Uterus (tissue), 2 donors: ENCODE data around the gene ZNF579.

Experiments
- CTCF ChIP-seq, 4 experiments: fragments of 200-600 bp in 2 of 4; fragments of 450-650 bp in 2 of 4; sonication (generic) in 2 of 4; IDR thresholded peaks; one replicate each; pipeline ENCODE4 v1.5.1; 2016 to 2019; ENCODE audit warnings: antibody characterized with exemption in 4 of 4, mild to moderate bottlenecking in 2 of 4, moderate library complexity in 1 of 4
- POLR2A ChIP-seq, 2 donors: fragments of 450-650 bp; IDR thresholded peaks; one replicate each; pipeline ENCODE4 v1.6.1; 2016; ENCODE audit warnings: antibody characterized with exemption in 2 of 2, mild to moderate bottlenecking in 1 of 2, moderate library complexity in 1 of 2

DNA sequence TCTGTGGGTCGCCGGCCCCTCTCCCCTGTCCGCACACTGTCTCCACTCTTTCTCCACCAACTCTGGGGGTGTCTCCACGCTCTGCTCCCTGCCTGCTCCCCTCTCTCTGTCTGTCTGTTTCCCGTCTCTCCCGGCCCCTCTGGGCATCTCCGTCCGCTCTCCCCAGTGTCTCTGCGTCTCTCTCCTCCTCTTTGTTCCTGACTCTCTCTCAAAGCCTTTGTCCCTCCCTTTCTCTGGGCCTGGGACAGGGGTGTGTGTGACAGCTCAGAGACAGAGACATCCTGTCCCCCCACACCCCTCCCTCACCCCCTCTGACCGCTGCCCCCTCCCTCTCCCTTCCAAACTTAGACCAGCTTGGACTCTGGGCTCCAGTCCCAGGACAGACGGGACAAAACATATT, 34.6 kb downstream of the ZNF579 start:
- no peak for TF ChIP-seq CTCF (IDR thresholded peaks at IDR 0.05)
- no peak for TF ChIP-seq POLR2A (IDR thresholded peaks at IDR 0.05)
